ENCODE data around the gene TM9SF4. TPM values are rescaled to one million over a fixed set of nuclear protein-coding genes. Genes with fewer than 3 reads are reported as not detected.

Gene TM9SF4
- total and polyA plus RNA-seq, 4 donors = 18.4 to 46.6 (median 38.5) TPM

DNA sequence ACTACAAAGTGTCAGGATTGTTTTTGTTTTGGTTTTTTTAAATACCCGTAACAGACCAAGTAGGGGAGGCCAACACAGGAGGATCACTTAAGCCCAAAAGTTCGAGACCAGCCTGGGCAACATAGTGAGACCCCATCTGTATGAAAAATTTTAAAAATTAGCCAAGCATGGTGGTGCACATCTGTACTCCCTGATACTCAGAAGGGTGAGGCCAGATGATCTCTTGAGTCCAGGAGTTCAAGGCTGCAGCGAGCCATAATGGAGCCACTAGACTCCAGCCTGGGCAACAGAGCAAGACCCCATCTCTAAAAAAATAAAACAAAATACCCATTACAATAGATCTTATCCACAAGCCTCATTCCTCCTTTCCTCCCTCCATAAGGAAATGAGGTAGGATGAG lies 28.7 kb upstream of the TM9SF4 start:
- TF ChIP-seq, protein P1, sequence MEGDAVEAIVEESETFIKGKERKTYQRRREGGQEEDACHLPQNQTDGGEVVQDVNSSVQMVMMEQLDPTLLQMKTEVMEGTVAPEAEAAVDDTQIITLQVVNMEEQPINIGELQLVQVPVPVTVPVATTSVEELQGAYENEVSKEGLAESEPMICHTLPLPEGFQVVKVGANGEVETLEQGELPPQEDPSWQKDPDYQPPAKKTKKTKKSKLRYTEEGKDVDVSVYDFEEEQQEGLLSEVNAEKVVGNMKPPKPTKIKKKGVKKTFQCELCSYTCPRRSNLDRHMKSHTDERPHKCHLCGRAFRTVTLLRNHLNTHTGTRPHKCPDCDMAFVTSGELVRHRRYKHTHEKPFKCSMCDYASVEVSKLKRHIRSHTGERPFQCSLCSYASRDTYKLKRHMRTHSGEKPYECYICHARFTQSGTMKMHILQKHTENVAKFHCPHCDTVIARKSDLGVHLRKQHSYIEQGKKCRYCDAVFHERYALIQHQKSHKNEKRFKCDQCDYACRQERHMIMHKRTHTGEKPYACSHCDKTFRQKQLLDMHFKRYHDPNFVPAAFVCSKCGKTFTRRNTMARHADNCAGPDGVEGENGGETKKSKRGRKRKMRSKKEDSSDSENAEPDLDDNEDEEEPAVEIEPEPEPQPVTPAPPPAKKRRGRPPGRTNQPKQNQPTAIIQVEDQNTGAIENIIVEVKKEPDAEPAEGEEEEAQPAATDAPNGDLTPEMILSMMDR (IDR thresholded peaks at IDR 0.05; ENCODE audit: control extremely low read depth, extremely low read depth) = no peak
- Histone ChIP-seq H3K9me3 (ENCODE audit: control insufficient read depth in 4 of 4, insufficient read depth in 3 of 4, low read length in 3 of 4) (no peaks in the 10 kb centered on the region), H3K4me1 (ENCODE audit: control insufficient read depth in 5 of 5, insufficient read depth in 5 of 5, low read length in 5 of 5) (peaks cover 0 to 2% (median 0%) of the 10 kb centered on the region in 5 donors), H3K27me3 (ENCODE audit: control insufficient read depth in 3 of 3, insufficient read depth in 3 of 3, low read length in 2 of 3) (no peaks in the 10 kb centered on the region), H3K27ac (ENCODE audit: low read depth in 1 of 2, low read length in 1 of 2) (no peak overlapping the region), H3K4me3 (no peak overlapping the region), H3K36me3 (ENCODE audit: control insufficient read depth in 4 of 4, insufficient read depth in 4 of 4, low read length in 4 of 4) (peaks cover 0 to 3% (median 0%) of the 10 kb centered on the region in 4 donors), H3K9ac (ENCODE audit: insufficient read depth in 1 of 2, low read length in 2 of 2) (no peak overlapping the region)
- WGBS, 2 donors = 59 to 61% methylated on average over 3 of the region's 3 CpGs
- ATAC-seq (ENCODE audit: insufficient read depth, low FRiP score) = no peak
- DNase-seq = no peak

DNA sequence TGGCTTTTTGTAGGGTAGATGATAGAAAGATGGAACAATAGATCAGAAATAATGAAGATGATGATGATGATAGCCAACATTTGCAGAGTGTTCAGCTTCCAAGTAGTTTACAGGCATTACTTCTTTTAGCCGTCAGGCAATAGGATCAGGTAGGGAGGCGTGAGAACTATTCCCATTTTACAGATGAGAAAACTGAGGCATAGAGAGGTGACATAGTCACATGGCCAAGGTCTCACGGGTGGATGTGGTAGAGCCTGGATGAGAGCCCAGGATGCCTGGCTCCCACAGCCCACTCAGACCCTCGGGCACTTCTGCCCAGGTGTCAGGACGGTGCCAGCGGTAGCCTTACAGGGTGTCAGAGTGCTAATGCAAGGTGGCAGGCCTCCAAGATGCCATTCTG lies 26.0 kb upstream of the TM9SF4 start:
- TF ChIP-seq, protein P1 (IDR thresholded peaks at IDR 0.05; ENCODE audit: control extremely low read depth, extremely low read depth) = no peak
- Histone ChIP-seq H3K9ac (ENCODE audit: insufficient read depth in 1 of 2, low read length in 2 of 2) (no peak overlapping the region), H3K4me3 (no peak overlapping the region), H3K27me3 (ENCODE audit: control insufficient read depth in 3 of 3, insufficient read depth in 3 of 3, low read length in 2 of 3) (no peaks in the 10 kb centered on the region), H3K27ac (ENCODE audit: low read depth in 1 of 2, low read length in 1 of 2) (no peak overlapping the region), H3K4me1 (ENCODE audit: control insufficient read depth in 5 of 5, insufficient read depth in 5 of 5, low read length in 5 of 5) (no peaks in the 10 kb centered on the region), H3K36me3 (ENCODE audit: control insufficient read depth in 4 of 4, insufficient read depth in 4 of 4, low read length in 4 of 4) (no peaks in the 10 kb centered on the region), H3K9me3 (ENCODE audit: control insufficient read depth in 4 of 4, insufficient read depth in 3 of 4, low read length in 3 of 4) (no peaks in the 10 kb centered on the region)
- ATAC-seq (ENCODE audit: insufficient read depth, low FRiP score) (no peak), DNase-seq (no peak)
- 90 to 94% methylated on average over 6 of the region's 6 CpGs for WGBS, 2 donors

DNA sequence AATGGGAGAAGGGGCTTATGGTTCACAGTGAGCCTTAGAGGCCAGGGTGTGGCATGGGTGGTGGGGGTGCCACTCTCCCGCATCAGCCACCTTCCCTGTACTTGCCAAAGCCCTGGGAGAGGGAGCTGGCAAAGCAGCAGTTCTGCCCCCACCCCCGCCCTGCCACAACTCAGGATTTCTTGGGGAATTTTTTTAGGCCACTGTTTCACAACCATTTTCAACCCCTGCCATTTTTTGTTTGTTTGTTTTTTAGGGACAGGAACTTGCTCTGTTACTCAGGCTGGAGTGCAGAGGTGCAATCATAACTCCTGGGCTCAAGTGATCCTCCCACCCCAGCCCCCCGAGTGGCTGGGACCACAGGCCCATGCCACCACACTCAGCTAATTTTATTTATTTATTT lies 22.4 kb upstream of the TM9SF4 start:
- 79 to 86% methylated on average over 3 of the region's 3 CpGs for WGBS, 2 donors
- H3K4me1 ChIP-seq (ENCODE audit: control insufficient read depth in 5 of 5, insufficient read depth in 5 of 5, low read length in 5 of 5) = no peaks in the 10 kb centered on the region
- ATAC-seq (ENCODE audit: insufficient read depth, low FRiP score) (no peak), DNase-seq (no peak)
- H3K27ac ChIP-seq (ENCODE audit: low read depth in 1 of 2, low read length in 1 of 2) = no peak overlapping the region
- TF ChIP-seq, protein P1 (IDR thresholded peaks at IDR 0.05; ENCODE audit: control extremely low read depth, extremely low read depth) = no peak
- H3K4me3 ChIP-seq = no peak overlapping the region
- H3K9ac ChIP-seq (ENCODE audit: insufficient read depth in 1 of 2, low read length in 2 of 2) = no peak overlapping the region
- H3K9me3 ChIP-seq (ENCODE audit: control insufficient read depth in 4 of 4, insufficient read depth in 3 of 4, low read length in 3 of 4) = peaks cover 0 to 4% (median 0%) of the 10 kb centered on the region in 4 donors
- no peaks in the 10 kb centered on the region for H3K27me3 ChIP-seq (ENCODE audit: control insufficient read depth in 3 of 3, insufficient read depth in 3 of 3, low read length in 2 of 3)
- peaks cover 0 to 3% (median 0%) of the 10 kb centered on the region in 4 donors for H3K36me3 ChIP-seq (ENCODE audit: control insufficient read depth in 4 of 4, insufficient read depth in 4 of 4, low read length in 4 of 4)

DNA sequence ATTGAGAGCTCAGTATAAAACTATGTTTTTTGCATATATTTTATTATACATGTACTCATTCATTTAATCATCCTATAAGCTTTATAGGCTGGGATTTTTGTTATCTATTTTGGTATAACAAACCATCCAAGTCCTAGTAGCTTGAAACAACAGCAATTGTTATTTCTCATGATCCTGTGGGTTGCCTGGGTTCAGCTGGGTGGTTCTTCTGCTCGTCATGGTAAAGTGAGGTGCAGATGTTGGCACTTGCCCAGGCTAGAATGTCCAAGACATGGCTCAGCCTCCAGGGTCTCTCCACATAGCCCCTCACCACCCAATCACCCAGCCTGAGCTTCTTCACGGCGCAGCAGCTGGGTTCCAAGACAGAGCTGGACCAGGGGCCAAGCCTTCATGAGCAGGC lies 20.8 kb upstream of the TM9SF4 start:
- Histone ChIP-seq H3K27ac (ENCODE audit: low read depth in 1 of 2, low read length in 1 of 2) (no peak overlapping the region), H3K36me3 (ENCODE audit: control insufficient read depth in 4 of 4, insufficient read depth in 4 of 4, low read length in 4 of 4) (peaks cover 0 to 3% (median 0%) of the 10 kb centered on the region in 4 donors), H3K9ac (ENCODE audit: insufficient read depth in 1 of 2, low read length in 2 of 2) (no peak overlapping the region), H3K4me1 (ENCODE audit: control insufficient read depth in 5 of 5, insufficient read depth in 5 of 5, low read length in 5 of 5) (no peaks in the 10 kb centered on the region), H3K4me3 (no peak overlapping the region), H3K27me3 (ENCODE audit: control insufficient read depth in 3 of 3, insufficient read depth in 3 of 3, low read length in 2 of 3) (no peaks in the 10 kb centered on the region), H3K9me3 (ENCODE audit: control insufficient read depth in 4 of 4, insufficient read depth in 3 of 4, low read length in 3 of 4) (peaks cover 0 to 4% (median 0%) of the 10 kb centered on the region in 4 donors)
- no peak for DNase-seq
- ATAC-seq (ENCODE audit: insufficient read depth, low FRiP score) = no peak
- TF ChIP-seq, protein P1 (IDR thresholded peaks at IDR 0.05; ENCODE audit: control extremely low read depth, extremely low read depth) = no peak
- 93% methylated on average over 3 of the region's 3 CpGs for WGBS, 2 donors
